Endodermal cell (in vitro differentiated cells): Measurements from ENCODE around the gene LSR. TPM values are rescaled to one million over a fixed set of nuclear protein-coding genes. Genes with fewer than 3 reads are reported as not detected.

ENCODE experiments used
- DNase-seq: peaks from one replicate; pipeline ENCODE4 v3.0.0-alpha.2; 2017
- H3K27ac ChIP-seq: 2 replicates; pipeline ENCODE4 v1.5.1; 2013; ENCODE audit warnings: mild to moderate bottlenecking, low read depth, low read length, moderate library complexity
- H3K27me3 ChIP-seq: 2 replicates; pipeline ENCODE4 v1.6.1; 2013; ENCODE audit warnings: mild to moderate bottlenecking, low read length, moderate library complexity; ENCODE audit not compliant: insufficient read depth, control insufficient read depth, poor library complexity, severe bottlenecking
- H3K36me3 ChIP-seq: 2 replicates; pipeline ENCODE4 v1.7.0; 2013; ENCODE audit warnings: mild to moderate bottlenecking, low read length, moderate library complexity; ENCODE audit not compliant: control insufficient read depth, insufficient read depth
- H3K4me1 ChIP-seq: one replicate; pipeline ENCODE4 v1.7.0; 2013; ENCODE audit warnings: low read length; ENCODE audit not compliant: control insufficient read depth, insufficient read depth
- H3K4me3 ChIP-seq: 2 replicates; pipeline ENCODE4 v1.5.1; 2013; ENCODE audit warnings: mild to moderate bottlenecking, low read length, moderate library complexity
- H3K9ac ChIP-seq: 2 replicates; pipeline ENCODE4 v1.6.1; 2013; ENCODE audit warnings: mild to moderate bottlenecking, low read length, moderate library complexity; ENCODE audit not compliant: poor library complexity, severe bottlenecking; ENCODE audit errors: extremely low read depth
- H3K9me3 ChIP-seq: 2 replicates; pipeline ENCODE4 v1.6.1; 2013; ENCODE audit warnings: mild to moderate bottlenecking, low read length, moderate library complexity; ENCODE audit not compliant: control insufficient read depth
- H3K27ac Mint-ChIP-seq: 2 replicates; pipeline ENCODE4 v1.8.0; 2020; ENCODE audit warnings: mixed read lengths
- H3K27me3 Mint-ChIP-seq: 2 replicates; pipeline ENCODE4 v1.8.0; 2021; ENCODE audit warnings: mild to moderate bottlenecking, mixed read lengths; ENCODE audit not compliant: insufficient read depth
- H3K36me3 Mint-ChIP-seq: 2 replicates; pipeline ENCODE4 v1.8.0; 2020; ENCODE audit warnings: low read depth, mixed read lengths
- H3K4me1 Mint-ChIP-seq: 2 replicates; pipeline ENCODE4 v1.8.0; 2020; ENCODE audit warnings: mixed read lengths
- H3K4me3 Mint-ChIP-seq: 2 replicates; pipeline ENCODE4 v1.8.0; 2020; ENCODE audit warnings: mild to moderate bottlenecking, moderate library complexity, mixed read lengths
- H3K9me3 Mint-ChIP-seq: 2 replicates; pipeline ENCODE4 v1.8.0; 2020; ENCODE audit warnings: mild to moderate bottlenecking, mixed read lengths
- WGBS, 2 experiments: methylation state at CpG; one replicate each; pipeline versions ENCODE4 v1.1.5 to v1.1.7; 2013; ENCODE audit warnings: missing lambda C conversion rate in 2 of 2, mixed read lengths in 1 of 2; ENCODE audit not compliant: insufficient coverage in 1 of 2, insufficient read length in 1 of 2; 5-methylcytosine and 5-hydroxymethylcytosine counted together
- total RNA-seq, 2 donors: library from RNA; stranded (reverse); fragmentation: NEBNext Ultra II Directional in 1 of 2; extraction: Animal tissue kit (Norgen Biotek cat#: 25700) in 1 of 2; gene quantifications; 2 replicates in 1 of 2; 3 replicates in 1 of 2; pipeline ENCODE4 v1.2.1, GENCODE V29; 2021
- TF ChIP-seq, protein P1 (sequence below): fragments of 200-600 bp; sonication (generic); conservative IDR thresholded peaks from 2 replicates; pipeline ENCODE4 v1.5.0; 2021; ENCODE audit warnings: antibody characterized with exemption, mild to moderate bottlenecking

The LSR gene
- total RNA-seq, 2 donors from 2014 or later = 112 to 170 TPM

DNA sequence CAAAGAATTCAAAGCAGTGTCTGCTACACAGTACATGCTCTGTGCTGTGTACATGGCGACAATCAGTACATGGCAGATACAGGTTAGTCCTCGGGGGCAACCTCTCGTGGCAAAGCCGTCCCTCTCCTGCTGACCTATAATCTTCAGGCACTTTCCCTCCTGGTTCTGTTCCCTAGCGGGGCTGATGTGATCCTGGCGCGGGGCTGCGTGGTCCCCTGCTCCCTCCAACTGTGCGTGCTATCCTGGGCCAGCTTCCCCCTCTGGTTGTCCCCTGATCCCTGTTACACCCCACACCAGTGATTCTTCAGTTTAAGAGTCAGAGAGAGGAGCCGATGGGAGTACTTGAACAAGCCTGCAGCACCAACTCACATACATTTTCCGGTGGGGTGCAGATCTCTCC lies 55.2 kb downstream of the LSR start:
- WGBS, 2 experiments = 84 to 91% methylated on average over 6 to 11 of the region's 11 CpGs

DNA sequence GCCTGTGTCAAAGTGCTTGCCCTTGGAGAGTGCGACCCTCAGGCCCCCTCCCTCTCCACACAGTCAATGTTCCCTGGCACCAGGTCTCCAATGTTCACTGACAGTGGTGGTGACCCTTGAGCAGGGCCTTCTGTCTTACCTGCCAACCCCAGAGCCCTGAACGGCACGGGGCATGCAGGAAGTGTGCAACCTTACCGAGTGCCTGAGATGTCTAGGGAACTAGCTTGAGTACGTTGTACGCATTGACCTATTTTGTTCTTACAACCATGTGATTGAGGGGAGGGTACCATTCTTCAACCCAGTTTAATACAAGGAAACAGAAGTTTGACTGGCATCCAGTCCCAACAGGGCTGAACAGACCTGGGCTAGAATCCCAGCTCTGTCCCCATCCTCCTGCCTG lies 56.4 kb downstream of the LSR start:
- Histone ChIP-seq H3K27ac (no peak overlapping the region), H3K27me3 (no peaks in the 10 kb centered on the region), H3K36me3 (no peaks in the 10 kb centered on the region), H3K9ac (no peak overlapping the region), H3K4me1 (no peaks in the 10 kb centered on the region), H3K9me3 (no peaks in the 10 kb centered on the region), H3K4me3 (no peak overlapping the region)
- Mint-ChIP-seq H3K9me3 (no peaks in the 10 kb centered on the region), H3K27me3 (peaks cover 1% of the 10 kb centered on the region), H3K4me3 (no peak overlapping the region), H3K4me1 (no peaks in the 10 kb centered on the region), H3K36me3 (no peaks in the 10 kb centered on the region), H3K27ac (no peak overlapping the region)
- 92 to 96% methylated on average over 6 of the region's 6 CpGs for WGBS, 2 experiments
- TF ChIP-seq, protein P1, sequence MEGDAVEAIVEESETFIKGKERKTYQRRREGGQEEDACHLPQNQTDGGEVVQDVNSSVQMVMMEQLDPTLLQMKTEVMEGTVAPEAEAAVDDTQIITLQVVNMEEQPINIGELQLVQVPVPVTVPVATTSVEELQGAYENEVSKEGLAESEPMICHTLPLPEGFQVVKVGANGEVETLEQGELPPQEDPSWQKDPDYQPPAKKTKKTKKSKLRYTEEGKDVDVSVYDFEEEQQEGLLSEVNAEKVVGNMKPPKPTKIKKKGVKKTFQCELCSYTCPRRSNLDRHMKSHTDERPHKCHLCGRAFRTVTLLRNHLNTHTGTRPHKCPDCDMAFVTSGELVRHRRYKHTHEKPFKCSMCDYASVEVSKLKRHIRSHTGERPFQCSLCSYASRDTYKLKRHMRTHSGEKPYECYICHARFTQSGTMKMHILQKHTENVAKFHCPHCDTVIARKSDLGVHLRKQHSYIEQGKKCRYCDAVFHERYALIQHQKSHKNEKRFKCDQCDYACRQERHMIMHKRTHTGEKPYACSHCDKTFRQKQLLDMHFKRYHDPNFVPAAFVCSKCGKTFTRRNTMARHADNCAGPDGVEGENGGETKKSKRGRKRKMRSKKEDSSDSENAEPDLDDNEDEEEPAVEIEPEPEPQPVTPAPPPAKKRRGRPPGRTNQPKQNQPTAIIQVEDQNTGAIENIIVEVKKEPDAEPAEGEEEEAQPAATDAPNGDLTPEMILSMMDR = no peak
- DNase-seq = peak; percentile 34

More for the DNA sequence above, 55.2 kb downstream of the LSR start:
- no peaks in the 10 kb centered on the region for H3K9me3 Mint-ChIP-seq
- H3K4me3 Mint-ChIP-seq = no peak overlapping the region
- TF ChIP-seq, protein P1 = no peak
- no peak overlapping the region for H3K27ac ChIP-seq
- H3K36me3 ChIP-seq = no peaks in the 10 kb centered on the region
- no peaks in the 10 kb centered on the region for H3K9me3 ChIP-seq
- no peak overlapping the region for H3K9ac ChIP-seq
- peaks cover 1% of the 10 kb centered on the region for H3K27me3 Mint-ChIP-seq
- H3K27ac Mint-ChIP-seq = no peak overlapping the region
- peak; percentile 36 for DNase-seq
- no peaks in the 10 kb centered on the region for H3K4me1 ChIP-seq
- no peaks in the 10 kb centered on the region for H3K4me1 Mint-ChIP-seq
- no peaks in the 10 kb centered on the region for H3K27me3 ChIP-seq
- no peaks in the 10 kb centered on the region for H3K36me3 Mint-ChIP-seq
- no peak overlapping the region for H3K4me3 ChIP-seq

DNA sequence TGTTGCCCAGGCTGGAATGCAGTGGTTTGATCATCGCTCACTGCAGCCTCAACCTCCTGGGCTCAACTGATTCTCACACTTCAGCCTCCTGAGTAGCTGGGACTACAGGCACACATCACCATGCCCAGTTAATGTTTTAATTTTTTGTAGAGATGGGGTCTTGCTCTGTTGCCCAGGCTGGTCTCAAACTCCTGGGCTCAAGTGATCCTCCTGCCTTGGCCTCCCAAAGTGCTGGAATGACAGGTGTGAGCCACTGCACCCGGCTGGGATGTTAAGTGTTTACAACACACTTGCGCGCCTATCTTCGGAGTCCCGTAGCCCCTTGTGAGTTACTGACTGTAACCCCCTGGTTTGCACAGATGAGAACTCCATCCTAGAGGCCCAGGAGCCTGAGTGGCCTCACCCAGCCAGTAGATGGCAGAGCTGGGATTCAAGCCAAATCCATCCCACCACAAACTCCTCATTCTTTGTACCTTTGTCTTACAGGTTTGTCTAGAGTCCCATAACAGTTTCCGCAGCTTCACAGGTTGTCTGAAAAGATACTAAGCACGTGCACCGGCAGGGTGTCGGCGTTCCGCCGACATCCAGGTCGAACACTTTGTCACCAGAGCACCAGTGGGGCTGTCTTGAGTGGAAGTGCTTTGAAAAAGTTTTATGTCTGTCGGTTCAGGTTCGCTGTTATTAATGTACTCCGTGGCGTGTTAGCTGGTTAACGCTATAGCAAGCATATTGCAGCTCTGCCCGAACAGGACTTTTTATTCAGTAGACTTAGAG lies 57.9 kb downstream of the LSR start:
- WGBS, 2 experiments = 87 to 89% methylated on average over 15 to 20 of the region's 20 CpGs
- Histone ChIP-seq H3K27me3 (no peaks in the 10 kb centered on the region), H3K4me3 (no peak overlapping the region), H3K27ac (no peak overlapping the region), H3K9me3 (no peaks in the 10 kb centered on the region), H3K4me1 (no peaks in the 10 kb centered on the region), H3K9ac (no peak overlapping the region), H3K36me3 (no peaks in the 10 kb centered on the region)
- Mint-ChIP-seq H3K27me3 (peaks cover 1% of the 10 kb centered on the region), H3K36me3 (no peaks in the 10 kb centered on the region), H3K27ac (no peak overlapping the region), H3K9me3 (no peaks in the 10 kb centered on the region), H3K4me3 (no peak overlapping the region), H3K4me1 (no peaks in the 10 kb centered on the region)
- peak; percentile 83 for DNase-seq
- TF ChIP-seq, protein P1 = peak; percentile 81
